Jurkat, Clone E6-1 (cell line): ENCODE data around the gene FLCN. TPM values are rescaled to one million over a fixed set of nuclear protein-coding genes. Genes with fewer than 3 reads are reported as not detected.
"Not testable (repeated sequence)": the region's sequence is repeated elsewhere in the genome, so short reads cannot be mapped to it uniquely, and the experiment has no call there.

ENCODE experiments used
- DNase-seq: peaks from one replicate; pipeline ENCODE4 v3.0.0-alpha.2; 2011; ENCODE audit warnings: low read depth, low spot score
- H3K4me3 ChIP-seq: 2 replicates; pipeline ENCODE4 v1.5.1; 2011; ENCODE audit warnings: mild to moderate bottlenecking, low read length, control low read depth, moderate library complexity
- polyA plus RNA-seq: library from polyadenylated mRNA; unstranded; fragments of >200 nt; gene quantifications from one replicate; pipeline ENCODE4 v1.2.1, GENCODE V29; 2012; ENCODE audit warnings: missing spikeins; ENCODE audit not compliant: insufficient read length, insufficient read depth

FLCN gene, protein sequence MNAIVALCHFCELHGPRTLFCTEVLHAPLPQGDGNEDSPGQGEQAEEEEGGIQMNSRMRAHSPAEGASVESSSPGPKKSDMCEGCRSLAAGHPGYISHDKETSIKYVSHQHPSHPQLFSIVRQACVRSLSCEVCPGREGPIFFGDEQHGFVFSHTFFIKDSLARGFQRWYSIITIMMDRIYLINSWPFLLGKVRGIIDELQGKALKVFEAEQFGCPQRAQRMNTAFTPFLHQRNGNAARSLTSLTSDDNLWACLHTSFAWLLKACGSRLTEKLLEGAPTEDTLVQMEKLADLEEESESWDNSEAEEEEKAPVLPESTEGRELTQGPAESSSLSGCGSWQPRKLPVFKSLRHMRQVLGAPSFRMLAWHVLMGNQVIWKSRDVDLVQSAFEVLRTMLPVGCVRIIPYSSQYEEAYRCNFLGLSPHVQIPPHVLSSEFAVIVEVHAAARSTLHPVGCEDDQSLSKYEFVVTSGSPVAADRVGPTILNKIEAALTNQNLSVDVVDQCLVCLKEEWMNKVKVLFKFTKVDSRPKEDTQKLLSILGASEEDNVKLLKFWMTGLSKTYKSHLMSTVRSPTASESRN
- 11.8 TPM for polyA plus RNA-seq

DNA sequence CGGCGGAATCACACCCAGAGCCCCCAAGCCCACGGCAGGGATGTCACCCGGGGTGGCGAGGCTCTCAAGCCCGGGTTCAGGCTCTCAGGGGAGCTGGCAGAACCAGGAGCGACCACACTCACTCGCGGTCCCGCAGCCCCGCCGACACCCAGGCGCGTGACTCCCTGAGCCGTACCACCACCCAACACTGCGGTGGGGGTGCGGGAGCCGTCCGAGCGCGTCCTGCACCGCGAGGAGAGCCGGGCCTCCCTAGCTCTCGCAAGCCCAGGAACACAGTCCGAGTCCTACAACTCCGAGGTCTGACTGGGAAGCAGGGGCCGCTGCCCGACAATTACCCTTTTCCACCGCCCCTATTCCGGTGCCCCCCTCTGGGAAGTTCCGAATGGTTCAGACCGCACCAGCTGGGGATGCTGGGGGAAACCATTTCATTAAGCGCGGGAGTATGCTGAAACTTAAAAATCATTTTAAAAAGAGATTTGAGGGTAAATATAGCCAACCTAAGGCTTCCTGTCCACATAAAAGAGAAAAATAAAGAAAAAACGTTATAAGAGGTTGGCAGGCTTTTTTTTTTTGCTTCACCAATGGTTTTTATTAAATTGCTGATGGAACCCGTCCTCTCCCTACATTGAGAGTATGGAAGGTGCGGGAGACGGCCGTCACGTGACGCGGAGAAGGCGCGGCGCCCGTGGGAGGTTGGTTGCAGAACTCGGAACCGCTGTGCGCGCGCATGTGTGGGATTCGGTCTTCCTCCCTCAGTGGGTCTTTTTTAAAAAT, at the start of gene FLCN:
Gene FLCN (minus strand): TSS at position 143 of the 774 bp plus-strand sequence. CDS start 9,031 bp downstream, outside the sequence.
- peak; percentile 85 for DNase-seq
- peak within 1 kb of the TSS; percentile 85 for H3K4me3 ChIP-seq

DNA sequence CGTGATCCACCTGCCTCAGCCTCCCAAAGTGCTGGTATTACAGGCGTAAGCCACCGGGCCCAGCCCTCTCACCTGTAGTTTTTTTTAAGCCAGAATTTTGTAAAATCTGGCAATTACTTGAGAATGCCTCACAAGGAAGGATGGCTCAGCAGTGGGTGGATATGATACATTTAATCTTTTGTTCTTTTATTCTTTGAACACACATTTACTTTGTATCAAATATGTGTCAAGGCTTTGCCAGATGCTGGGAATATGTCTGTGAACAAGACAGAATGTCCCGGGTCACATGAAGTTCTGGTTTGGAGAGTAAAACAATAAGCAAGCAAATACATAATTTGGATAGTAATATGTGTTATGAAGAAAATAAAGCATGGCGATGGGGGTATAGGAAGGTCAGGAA, 49.0 kb upstream of the FLCN start:
- no peak overlapping the region for H3K4me3 ChIP-seq
- DNase-seq: no peak

DNA sequence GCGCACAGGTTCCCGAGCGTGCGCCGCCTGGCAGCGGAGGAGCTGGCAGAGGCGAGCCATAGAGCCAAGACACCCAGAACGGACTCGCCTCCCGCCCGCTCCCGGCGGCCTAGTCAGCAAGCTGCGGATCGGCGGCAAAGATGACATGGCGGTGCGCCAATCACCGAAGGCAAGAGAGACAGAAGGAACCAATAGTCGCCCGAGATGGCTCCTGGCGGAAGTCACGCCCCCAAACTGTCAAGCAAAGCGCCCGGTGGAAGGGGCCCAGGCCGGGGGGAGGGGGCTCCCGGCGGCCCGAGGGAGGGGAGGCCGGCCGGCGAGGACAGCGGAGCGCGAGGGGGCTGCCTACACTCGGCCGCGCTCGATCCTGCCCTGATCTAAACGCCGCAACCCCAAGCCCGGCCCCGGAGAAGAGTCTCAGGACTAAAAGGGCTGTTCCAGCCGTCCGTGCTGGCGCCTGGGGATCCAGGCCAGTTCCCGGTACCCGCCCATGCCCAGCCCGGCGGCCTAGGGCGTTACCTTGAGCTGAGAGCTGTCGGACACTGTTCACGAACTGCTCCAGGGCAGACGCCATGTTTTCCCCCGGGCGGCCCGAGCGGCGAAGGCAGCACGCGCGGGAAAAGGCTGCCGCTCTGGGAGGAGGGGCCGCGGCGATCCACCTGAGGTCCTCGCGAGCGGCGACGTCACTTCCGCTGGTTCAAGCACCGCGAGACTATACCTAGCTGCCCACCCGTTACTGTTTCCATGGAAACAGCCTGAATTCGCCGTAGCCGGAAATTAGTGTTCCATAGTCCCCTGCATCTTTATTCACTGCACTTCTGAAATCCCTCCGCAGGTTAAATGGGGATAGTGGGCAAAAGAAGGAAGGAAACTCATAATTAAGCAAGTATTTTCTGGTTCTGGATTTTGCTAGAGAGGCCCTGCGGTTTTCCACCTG, 43.9 kb upstream of the FLCN start, which contains the start of gene COPS3:
Gene COPS3 (minus strand): TSS at position 634 of the 937 bp plus-strand sequence. CDS start 60 bp downstream, at position 574.
- peak; percentile 99 for DNase-seq
- peak within 1 kb of the TSS; percentile 63 for H3K4me3 ChIP-seq

DNA sequence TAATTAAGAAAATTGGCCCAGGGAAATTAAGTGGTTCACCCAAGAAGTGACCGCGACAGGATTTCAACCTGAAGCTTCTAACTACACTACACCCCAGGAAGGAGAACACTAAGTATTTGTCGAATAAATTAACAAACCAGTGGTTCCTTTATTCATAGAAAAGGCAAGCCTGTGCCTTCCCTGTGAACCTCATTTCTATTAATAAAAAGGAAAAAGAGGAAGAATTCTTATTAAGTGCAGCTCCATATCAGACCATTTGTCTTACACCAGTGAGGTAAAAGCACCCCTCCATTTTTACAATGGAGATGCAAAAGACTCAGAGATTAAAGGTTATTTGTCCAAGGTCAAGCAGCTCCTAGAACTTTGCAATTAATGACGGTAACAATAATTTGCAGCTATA, 42.3 kb upstream of the FLCN start:
- DNase-seq: no peak

DNA sequence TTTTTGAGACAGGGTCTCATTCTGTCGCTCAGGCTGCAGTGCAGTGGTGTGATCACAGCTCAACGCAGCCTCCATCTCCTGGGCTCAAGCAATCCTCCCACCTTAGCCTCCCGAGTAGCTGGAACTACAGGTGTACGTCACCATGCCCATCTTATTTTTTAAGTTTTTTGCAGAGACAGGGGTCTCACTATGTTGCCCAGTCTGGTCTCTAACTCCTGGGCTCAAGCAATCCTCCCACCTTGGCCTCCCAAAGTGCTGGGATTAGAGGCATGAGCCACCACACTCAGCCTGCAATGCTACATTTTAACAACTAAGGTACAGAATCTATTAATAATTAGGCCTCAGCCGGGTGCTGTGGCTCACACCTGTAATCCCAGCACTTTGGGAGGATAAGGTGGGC, 40.5 kb upstream of the FLCN start:
- not testable (repeated sequence) for DNase-seq, H3K4me3 ChIP-seq

More for the DNA sequence above, 42.3 kb upstream of the FLCN start:
- H3K4me3 ChIP-seq: peak overlapping the region; percentile 63

DNA sequence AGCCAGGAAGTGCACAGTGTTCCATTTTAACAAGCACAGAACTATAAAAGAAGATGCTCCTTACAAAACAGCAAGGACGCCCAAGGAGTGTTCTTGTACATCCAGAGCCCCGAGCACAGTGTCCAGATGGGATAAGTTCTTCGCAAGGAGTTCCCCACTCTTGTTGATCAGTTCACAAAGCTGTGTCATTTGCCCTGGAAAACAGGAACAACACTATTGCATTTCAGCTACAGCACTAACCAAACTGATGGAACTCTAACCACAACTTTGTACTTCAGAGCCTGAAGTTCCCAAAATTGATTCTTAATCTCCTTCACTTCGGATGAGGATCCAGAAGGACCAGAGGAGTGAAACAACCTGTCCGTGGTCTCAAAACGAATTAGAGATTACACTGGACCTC, 39.0 kb upstream of the FLCN start:
- DNase-seq: no peak
- no peak overlapping the region for H3K4me3 ChIP-seq

DNA sequence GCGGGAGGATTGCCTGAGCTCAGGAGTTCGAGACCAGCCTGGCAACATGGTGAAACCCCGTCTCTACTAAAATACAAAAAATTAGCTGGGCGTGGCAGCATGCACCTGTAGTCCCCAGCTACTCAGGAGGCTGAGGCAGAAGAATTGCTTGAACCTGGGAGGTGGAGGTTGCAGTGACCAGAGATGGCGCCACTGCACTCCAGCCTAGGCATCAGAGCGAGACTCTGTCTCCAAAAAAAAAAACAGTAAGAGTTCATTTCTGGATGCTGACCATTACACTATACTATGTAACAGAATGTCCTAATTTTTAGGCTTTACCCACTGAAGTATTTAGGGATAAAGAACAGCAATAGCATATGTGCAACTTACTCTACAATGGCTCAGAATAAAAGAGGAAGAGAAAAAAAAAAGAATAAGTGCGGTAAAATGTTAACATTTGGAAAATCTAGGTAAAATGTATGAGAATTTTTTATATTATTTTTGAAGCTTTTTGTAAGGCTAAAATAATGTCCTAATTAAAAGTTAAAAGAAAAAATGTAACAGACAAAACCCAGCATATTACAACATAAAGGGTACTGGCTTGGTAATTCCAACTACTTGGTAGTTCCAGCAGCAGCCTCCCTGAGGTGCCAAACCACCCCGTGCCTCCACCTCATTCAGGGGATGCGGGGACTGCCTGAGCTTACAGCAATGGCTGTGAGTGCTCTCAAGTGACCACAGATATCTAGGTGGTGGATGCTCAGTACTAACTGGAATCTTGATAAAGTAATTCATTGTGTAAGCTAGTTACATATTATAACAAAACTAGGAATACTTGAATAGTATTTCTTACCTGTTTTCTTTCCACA, 33.2 kb upstream of the FLCN start:
- no peak for DNase-seq
- H3K4me3 ChIP-seq: no peak overlapping the region

DNA sequence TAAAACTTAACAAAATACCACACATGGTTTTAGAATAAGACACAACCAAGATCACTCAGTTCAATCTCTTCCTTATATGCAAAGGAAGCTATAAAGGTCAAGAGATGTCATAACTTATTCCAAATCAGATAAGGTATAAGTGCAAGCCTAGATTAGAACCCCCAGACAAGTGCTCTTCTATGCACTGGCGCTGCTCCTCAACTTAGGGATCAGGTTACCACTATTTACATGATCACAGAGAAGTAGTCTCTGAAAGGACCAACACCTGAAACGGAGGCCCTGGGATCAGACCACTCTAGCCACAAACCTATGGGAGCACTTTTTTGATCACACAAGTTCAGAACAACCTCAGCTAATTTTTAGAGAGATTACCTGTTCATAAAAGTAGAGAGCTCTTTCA, 27.5 kb upstream of the FLCN start:
- no peak for DNase-seq
- H3K4me3 ChIP-seq: no peak overlapping the region

DNA sequence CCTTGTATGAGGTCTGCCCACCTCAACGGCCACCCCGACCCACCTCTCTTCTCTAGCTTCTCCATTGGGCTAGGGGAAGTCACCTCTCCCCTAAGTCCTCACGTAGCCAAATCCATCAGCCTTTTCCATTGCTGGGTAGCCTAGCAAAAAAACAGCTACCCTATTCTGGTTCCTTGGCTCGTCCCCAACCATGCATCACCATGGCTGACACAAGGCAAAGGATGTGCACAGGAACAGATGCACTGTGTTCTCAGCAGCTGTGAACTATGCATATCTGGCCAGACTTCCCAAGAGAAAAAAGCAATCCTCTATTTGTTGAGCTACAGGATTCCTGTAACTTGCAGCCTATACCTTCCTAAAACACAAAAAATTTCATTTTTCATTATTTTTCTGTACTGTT, 22.0 kb upstream of the FLCN start:
- no peak overlapping the region for H3K4me3 ChIP-seq
- DNase-seq: no peak

DNA sequence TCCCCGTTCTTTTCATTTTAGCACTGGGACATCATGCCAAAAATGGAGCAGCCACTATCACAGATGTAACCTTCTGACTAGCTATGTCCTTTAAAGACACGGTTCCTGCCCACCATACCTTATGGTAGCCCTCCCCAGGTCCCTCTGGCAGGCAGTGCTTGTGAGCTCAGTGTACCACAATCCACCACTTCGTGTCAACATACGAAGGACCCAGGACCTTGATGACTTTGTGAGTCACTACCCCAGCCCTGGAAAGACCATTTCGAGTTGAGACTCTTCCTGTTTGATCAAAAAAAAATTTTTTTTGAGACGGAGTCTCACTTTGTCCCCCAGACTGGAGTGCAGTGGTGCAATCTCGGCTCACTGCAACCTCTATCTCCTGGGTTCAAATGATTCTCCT, 21.0 kb upstream of the FLCN start:
- no peak for DNase-seq
- no peak overlapping the region for H3K4me3 ChIP-seq

DNA sequence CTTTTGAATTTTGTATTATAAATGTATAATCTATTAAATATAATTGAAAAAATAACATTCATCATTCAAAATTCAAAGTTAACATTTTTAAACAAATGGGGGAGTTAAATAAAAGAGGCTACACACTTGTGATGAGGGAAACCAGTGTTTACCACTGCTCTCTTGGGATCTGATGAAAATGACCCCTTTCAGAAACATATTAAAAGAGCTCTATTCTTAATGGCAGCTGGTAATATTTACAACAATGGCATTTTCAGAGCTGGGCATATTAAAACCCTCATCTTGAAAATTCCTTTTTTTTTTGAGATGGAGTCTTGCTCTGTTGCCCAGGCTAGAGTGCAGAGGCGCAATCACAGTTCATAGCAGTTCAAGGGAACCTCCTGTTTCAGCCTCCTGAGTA, 19.3 kb upstream of the FLCN start:
- H3K4me3 ChIP-seq: no peak overlapping the region
- DNase-seq: no peak

DNA sequence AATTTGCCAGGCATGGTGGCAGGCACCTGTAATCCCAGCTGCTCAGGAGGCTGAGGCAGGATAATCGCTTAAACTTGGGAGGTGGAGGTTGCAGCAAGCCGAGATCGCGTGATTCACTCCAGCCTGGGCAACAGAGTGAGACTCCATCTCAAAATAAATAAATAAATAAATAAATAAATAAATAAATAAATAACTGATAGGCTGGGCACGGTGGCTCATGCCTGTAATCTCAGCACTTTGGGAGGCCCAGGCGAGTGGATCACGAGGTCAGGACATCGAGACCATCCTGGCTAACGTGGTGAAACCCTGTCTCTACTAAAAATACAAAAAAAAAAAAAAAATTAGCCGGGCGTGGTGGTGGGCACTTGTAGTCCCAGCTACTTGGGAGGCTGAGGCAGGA, 18.7 kb upstream of the FLCN start:
- not testable (repeated sequence) for DNase-seq, H3K4me3 ChIP-seq

DNA sequence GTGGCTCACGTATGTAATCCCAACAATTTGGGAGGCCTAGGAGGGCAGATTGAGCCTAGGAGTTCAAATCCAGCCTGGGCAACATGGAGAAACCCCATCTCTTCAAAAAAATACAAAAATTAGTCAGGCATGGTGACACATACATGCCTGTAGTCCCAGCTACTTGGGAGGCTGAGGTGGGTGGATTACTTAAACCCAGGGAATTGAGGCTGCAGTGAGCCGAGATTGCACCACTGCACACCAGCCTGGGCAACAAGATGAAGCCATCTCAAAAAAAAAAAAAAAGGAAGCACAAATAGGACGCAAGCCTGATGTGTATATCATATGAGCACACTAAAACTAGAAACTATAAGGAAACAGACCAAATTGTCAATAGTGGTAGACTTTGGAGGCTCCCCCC, 17.1 kb upstream of the FLCN start:
- no peak for DNase-seq

DNA sequence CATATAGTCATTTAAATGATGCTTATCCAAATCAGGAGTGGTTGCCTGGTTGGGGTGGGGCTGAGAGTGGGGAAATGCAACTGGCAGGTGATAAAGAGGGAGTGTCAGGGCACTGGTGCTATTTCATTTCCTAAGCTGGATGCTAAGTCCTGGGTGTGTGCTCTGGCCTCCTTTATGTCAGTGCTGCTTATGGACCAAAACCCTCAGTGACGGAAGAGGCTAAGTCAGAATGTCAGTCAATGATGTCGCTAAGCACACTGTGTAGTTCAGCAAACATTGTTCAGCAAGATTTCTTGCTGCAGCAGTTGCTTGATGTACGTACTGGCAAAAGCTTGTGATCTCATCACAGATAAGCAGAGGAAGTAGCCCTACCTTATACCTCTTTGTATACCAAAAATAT, 16.4 kb upstream of the FLCN start:
- DNase-seq: no peak
- H3K4me3 ChIP-seq: no peak overlapping the region

More for the DNA sequence above, 17.1 kb upstream of the FLCN start:
- H3K4me3 ChIP-seq: no peak overlapping the region

DNA sequence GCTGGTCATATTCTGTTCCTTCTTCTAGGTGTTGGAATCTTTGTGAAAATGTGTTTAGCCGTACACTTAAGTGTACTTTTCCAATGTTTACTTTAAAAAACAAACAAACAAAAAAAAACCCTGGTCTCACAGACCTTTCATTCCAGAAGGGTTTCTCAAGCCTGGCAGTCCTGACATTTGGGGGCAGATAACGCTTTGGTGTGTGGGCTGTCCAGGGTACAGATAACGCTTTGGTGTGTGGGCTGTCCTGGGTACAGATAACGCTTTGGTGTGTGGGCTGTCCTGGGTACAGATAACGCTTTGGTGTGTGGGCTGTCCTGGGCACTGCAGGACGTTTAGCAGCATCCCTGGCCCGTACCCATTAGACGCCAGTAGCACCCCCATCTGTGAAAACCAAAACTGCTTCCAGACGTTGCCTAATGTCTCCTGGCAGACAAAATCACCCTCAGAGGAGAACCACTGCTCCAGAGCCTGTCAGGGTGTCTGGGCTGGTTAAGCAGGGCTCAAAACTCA, 15.2 kb upstream of the FLCN start:
- DNase-seq: no peak
- no peak overlapping the region for H3K4me3 ChIP-seq

DNA sequence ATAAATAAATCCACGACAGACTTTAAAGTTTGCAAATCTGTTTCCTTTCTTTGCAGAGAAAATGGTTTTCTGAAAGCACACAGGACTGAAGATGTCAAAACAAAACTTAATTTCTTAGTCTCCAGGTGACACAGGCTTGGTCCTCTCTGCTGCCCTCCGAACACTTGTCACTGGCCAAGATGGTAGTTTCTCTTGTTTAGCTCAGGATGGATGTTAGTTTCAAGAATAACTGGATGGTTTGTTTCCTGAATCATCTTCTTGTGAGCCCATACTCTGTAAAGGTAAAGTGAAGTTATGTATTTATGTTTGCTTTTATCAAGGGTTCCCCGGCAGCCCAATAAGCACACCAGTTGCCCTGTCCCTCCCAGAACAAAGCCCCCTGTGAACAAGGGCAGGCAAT, 9.9 kb upstream of the FLCN start:
- no peak for DNase-seq
- no peak overlapping the region for H3K4me3 ChIP-seq

DNA sequence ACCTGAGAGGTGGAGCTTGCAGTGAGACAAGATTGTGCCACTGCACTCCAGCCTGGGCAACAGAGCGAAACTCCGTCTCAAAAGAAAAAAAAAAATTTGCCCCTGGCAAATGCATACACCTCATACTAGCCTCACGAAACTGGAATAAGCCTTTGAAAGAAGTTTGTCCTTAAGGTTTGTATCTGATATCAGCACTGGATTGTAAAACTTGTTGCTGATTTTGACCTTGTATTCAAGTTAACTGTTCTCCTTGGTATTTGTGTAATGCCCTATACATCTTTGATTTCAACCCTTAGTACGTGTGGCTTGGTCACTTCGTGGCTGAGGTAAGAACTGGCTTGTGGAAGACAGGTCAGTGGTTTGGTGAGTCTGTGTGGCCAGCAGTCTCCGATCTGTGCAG, 6.2 kb upstream of the FLCN start:
- H3K4me3 ChIP-seq: no peak overlapping the region
- DNase-seq: no peak

DNA sequence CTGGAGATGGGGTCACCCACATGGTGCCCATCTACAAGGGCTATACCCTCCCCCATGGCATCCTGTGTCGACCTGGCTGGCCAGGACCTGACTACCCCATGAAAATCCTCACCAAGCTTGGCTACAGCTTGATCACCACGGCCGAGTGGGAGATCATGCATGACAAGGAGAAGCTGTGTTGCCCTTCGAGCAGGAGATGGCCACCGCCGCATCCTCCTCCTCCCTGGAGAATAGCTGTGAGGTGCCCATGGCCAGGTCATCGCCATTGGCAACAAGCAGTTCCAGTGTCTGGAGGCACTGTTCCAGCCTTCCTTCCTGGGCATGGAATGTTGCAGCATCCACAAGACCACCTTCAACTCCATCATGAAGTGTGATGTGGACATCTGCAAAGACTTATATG, 5.3 kb upstream of the FLCN start:
- DNase-seq: no peak
- H3K4me3 ChIP-seq: no peak overlapping the region
